HL-60 (cell line): Measurements from ENCODE around the gene TMEM184B.

ENCODE experiments used
- DNase-seq, 2 experiments: peaks; one replicate each; pipeline ENCODE4 v3.0.0-alpha.2; 2010 to 2020; ENCODE audit warnings: low read depth in 1 of 2, low spot score in 1 of 2
- H3K27ac ChIP-seq: fragments of 250-450 bp; sonication (Bioruptor Pico); replicated peaks from 2 replicates; pipeline ENCODE4 v1.5.1; 2020; ENCODE audit warnings: mild to moderate bottlenecking, moderate library complexity
- H3K27me3 ChIP-seq: fragments of 250-450 bp; sonication (Bioruptor Pico); 2 replicates; pipeline ENCODE4 v1.5.1; 2021; ENCODE audit warnings: mild to moderate bottlenecking, moderate library complexity; ENCODE audit not compliant: insufficient read depth, poor library complexity, severe bottlenecking
- H3K4me3 ChIP-seq: replicated peaks from 2 replicates; pipeline ENCODE4 v1.5.1; 2011; ENCODE audit warnings: mild to moderate bottlenecking, control low read depth, low read length; ENCODE audit not compliant: insufficient read depth
- GABPA ChIP-seq: IDR thresholded peaks from 2 replicates; pipeline ENCODE4 v1.6.1; 2012; ENCODE audit warnings: low read depth
- POLR2AphosphoS5 ChIP-seq: IDR thresholded peaks from 2 replicates; pipeline ENCODE4 v1.6.1; 2012; ENCODE audit warnings: low read depth
- SPI1 ChIP-seq: IDR thresholded peaks from 2 replicates; pipeline ENCODE4 v1.6.1; 2012; ENCODE audit warnings: low read depth, mild to moderate bottlenecking, borderline replicate concordance
- TF ChIP-seq, protein P1 (sequence below): IDR thresholded peaks from 2 replicates; pipeline ENCODE4 v1.6.1; 2012; ENCODE audit warnings: low read depth; ENCODE audit not compliant: insufficient replicate concordance
- TF ChIP-seq, protein P2 (sequence below): IDR thresholded peaks from one replicate; pipeline ENCODE4 v1.5.1; 2011; ENCODE audit warnings: low read length, control low read depth, inconsistent platforms; ENCODE audit not compliant: insufficient read depth

TMEM184B gene

GRCh38 chr22:38203855-38204514 lies 68.8 kb downstream of the TMEM184B start:
- Histone ChIP-seq H3K27ac (no peak overlapping the region), H3K27me3 (no peaks in the 10 kb centered on the region), H3K4me3 (no peak overlapping the region)
- TF ChIP-seq SPI1, result peak; percentile 41; the same call in 1 of the 2 replicates
- TF ChIP-seq, protein P1, sequence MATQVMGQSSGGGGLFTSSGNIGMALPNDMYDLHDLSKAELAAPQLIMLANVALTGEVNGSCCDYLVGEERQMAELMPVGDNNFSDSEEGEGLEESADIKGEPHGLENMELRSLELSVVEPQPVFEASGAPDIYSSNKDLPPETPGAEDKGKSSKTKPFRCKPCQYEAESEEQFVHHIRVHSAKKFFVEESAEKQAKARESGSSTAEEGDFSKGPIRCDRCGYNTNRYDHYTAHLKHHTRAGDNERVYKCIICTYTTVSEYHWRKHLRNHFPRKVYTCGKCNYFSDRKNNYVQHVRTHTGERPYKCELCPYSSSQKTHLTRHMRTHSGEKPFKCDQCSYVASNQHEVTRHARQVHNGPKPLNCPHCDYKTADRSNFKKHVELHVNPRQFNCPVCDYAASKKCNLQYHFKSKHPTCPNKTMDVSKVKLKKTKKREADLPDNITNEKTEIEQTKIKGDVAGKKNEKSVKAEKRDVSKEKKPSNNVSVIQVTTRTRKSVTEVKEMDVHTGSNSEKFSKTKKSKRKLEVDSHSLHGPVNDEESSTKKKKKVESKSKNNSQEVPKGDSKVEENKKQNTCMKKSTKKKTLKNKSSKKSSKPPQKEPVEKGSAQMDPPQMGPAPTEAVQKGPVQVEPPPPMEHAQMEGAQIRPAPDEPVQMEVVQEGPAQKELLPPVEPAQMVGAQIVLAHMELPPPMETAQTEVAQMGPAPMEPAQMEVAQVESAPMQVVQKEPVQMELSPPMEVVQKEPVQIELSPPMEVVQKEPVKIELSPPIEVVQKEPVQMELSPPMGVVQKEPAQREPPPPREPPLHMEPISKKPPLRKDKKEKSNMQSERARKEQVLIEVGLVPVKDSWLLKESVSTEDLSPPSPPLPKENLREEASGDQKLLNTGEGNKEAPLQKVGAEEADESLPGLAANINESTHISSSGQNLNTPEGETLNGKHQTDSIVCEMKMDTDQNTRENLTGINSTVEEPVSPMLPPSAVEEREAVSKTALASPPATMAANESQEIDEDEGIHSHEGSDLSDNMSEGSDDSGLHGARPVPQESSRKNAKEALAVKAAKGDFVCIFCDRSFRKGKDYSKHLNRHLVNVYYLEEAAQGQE, result no peak
- no peak for TF ChIP-seq GABPA
- no peak for DNase-seq

GRCh38 chr22:38203090-38203810 lies 69.6 kb downstream of the TMEM184B start:
- H3K27me3 ChIP-seq, result no peaks in the 10 kb centered on the region
- DNase-seq, result no peak
- H3K27ac ChIP-seq, result no peak overlapping the region
- no peak for TF ChIP-seq SPI1
- TF ChIP-seq, protein P2, sequence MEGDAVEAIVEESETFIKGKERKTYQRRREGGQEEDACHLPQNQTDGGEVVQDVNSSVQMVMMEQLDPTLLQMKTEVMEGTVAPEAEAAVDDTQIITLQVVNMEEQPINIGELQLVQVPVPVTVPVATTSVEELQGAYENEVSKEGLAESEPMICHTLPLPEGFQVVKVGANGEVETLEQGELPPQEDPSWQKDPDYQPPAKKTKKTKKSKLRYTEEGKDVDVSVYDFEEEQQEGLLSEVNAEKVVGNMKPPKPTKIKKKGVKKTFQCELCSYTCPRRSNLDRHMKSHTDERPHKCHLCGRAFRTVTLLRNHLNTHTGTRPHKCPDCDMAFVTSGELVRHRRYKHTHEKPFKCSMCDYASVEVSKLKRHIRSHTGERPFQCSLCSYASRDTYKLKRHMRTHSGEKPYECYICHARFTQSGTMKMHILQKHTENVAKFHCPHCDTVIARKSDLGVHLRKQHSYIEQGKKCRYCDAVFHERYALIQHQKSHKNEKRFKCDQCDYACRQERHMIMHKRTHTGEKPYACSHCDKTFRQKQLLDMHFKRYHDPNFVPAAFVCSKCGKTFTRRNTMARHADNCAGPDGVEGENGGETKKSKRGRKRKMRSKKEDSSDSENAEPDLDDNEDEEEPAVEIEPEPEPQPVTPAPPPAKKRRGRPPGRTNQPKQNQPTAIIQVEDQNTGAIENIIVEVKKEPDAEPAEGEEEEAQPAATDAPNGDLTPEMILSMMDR, result no peak
- TF ChIP-seq GABPA, result no peak
- no peak for TF ChIP-seq POLR2AphosphoS5
- TF ChIP-seq, protein P1, result no peak
- H3K4me3 ChIP-seq, result peak overlapping the region; percentile 74

DNA sequence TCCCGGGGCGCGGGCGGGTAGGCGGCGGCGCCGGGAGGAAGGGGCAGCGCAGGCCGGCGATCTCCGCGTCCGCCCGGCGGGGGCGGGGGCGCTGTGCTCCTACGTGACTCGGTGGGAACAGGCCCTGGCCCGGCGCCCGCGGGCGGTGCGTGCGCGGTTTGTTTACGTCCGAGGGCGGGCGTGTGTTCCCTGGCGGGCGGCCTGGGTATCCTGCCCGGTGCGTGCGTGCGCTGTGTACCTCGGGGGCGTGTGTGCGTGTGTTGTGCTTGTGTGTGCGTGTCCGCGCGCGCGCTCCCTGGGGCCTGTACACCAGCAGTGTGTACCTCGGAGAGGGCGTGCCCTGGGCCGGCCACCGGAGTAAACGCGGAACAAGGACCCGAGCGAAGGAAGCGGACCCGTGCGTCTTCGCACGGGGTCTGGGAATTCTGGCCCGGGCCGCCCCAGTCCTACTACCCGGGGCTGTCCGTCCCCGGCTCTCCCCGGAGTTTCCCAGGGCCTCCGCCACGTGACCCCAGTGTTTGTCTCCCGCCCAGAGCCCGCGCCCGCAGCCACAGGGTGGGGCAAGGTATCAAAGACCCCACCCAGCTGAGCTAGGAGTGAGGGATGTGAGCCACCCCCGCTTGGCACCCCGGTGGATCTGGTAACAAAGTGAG lies 70.2 kb downstream of the TMEM184B start:
- DNase-seq, result peak; percentile 35 to 65
- TF ChIP-seq, protein P1, result no peak
- TF ChIP-seq, protein P2, result no peak
- no peak; the same call in 1 of the 2 replicates for TF ChIP-seq POLR2AphosphoS5
- TF ChIP-seq SPI1, result no peak
- no peak for TF ChIP-seq GABPA
- no peaks in the 10 kb centered on the region for H3K27me3 ChIP-seq
- no peak overlapping the region for H3K27ac ChIP-seq
- peak overlapping the region; percentile 74 for H3K4me3 ChIP-seq
